ENCODE results near the gene TSHZ3. TPM values are rescaled to one million over a fixed set of nuclear protein-coding genes. Genes with fewer than 3 reads are reported as not detected.

The TSHZ3 gene
- total RNA-seq, 1 experiment from 2014 or later = not detected

- no peak for DNase-seq (ENCODE audit: low spot score)
Observed at GRCh38 chr19:31314156-31314555, 35.1 kb downstream of the TSHZ3 start.

DNA sequence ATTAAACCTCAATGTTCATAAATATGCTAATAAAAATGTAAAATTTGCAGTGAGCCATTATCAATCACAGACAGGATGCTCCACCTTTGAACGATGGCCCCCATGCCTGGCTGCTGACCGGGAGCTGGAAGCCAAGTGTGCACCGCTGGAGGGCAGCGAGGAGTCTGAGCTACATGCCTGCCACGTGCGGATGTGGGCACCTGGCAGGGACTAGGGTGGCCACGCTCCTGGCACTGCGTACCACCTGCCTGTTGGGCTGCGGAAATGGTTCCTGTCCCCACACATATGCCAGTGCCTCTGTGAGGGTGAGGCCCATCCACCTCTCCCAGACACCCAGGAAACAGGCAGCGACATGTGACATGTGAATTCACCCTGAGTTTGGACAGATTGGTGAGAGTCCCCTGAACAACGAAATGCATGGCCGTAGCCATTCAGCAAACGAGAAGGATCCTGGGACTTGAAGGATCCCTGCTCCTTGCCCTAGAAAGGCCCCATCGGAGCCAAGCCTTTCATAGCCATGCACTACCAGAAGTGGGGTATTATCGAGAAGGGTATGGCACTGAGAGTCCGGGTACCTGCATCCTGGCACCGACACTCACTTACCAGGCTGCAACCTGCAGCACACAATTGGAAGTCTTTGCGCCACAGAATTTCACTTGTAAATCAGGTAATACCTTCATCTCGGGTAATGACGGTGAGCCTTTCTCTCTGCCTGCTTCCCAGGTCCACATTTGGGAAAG is 35.8 kb downstream of the TSHZ3 start:
- DNase-seq (ENCODE audit: low spot score) = no peak

DNA sequence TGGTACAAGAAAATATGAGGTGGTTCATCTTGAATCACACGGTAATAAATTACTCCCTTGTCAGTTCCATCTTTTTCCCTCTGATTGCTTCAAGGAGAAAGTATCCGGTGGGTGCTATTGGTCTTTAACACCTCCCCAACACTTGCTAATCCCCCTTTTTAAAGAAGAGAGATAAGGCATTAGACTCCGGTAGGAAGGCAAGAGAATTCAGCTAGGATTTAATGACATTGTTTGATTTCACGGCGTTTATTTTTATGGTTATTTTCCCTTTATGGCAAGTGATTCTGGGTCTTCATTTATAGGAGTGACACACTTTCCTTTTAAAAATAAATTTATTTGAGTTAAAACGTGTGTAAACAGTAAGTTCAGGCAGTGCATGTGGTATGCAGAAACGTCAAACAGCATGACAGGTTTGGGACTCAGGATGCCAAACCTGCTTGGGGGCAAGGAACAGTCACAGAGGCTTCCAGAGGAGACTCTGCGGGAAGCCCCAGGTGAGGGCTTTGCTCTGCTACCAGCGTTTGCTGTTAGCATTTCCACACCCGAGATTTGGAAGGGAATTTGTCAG is 36.5 kb downstream of the TSHZ3 start:
- DNase-seq (ENCODE audit: low spot score) = no peak

DNA sequence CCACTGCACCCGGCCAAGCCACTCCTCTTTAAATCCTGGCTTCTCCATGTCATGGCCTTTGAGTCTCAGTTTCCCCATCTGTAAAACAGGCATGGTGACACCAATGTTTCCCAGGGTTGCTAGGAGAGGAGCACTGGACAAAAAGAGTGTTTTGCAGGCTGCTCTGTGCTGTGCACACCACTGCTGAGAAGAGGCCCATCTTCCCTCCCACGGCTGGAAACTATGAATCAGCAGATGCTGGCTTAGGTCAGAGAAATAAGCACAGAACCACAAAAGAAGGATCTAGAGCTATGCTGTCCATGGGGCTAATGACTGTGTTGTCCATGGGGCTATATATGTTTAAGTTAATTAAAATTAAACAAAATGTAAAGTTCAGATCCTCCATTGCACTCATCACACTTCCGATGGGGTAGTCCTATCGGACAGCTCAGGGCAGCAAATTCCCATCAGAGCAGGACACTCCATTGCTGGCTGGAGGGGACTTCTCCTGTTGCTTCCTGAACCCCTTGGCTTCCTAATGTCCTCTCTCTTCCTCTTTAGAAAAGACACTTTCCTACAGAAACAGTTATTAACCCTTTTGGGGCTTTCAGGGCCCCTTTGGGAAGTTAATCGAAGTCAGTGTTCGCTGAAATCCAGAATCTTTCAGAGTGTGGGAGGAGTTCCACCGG is 37.1 kb downstream of the TSHZ3 start:
- DNase-seq (ENCODE audit: low spot score) = no peak

DNA sequence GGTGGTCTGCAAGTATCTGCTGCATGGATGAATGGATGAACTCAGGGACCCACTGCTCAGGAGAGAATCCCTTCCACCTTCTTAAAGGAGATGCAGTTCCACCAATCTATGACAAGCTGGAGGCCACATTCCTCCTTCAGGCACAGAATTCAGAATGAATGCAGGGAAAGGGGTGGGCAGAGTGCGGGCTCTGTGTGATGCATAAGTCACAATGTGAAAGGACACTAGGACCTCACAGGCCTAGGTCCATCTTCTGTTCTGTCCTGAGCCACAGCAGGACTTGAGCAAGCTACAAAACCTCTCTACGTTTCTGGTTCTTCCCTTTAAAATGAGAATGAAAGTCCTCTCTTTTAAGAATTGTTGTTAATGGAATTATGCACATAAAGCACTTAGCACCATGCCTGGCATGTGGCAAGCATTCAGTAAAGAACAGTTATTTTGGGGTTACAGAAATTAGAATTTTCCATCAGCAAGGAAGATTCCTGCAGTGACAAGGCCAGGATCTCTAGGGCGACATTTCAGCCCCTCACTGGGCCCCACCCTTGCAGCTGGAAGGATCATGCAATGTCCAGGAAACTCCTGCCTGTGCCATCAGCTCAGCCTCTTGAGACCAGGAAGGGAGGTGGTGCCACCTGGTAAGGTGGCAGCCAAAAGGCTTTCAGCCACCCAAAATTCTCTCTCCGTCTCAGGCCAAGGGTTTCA is 38.7 kb downstream of the TSHZ3 start:
- DNase-seq (ENCODE audit: low spot score) = no peak

- no peak for DNase-seq (ENCODE audit: low spot score)
Observed at GRCh38 chr19:31308781-31309180, 40.5 kb downstream of the TSHZ3 start.

DNA sequence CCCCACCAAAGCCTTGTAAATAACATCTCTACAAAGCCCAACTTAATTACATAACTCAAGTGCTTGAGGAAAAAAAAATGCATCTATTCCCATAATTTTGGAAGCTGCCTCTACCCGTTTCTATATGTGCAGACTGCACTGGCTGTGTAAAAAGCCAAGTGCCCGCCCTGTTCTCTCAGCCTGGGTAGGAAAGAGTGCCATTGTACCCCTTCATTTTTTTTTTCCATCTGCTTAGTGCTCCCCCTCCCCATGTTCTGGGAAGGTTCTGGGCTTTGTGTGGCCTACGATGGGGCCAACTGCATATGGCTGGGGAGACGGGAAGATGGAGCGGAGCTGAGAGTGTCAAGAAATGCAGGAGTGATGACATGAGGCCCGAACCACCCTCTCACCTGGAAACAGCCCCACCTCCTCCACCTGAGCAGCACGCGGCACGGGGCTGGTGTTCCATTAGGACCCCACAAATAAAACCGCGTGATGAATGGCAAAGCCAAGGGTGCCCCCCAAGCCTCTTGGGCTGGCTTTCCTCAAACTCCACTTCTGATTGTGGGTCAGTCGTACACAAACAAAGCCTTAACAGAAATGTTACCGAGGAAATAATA is 42.1 kb downstream of the TSHZ3 start:
- DNase-seq (ENCODE audit: low spot score) = no peak

DNA sequence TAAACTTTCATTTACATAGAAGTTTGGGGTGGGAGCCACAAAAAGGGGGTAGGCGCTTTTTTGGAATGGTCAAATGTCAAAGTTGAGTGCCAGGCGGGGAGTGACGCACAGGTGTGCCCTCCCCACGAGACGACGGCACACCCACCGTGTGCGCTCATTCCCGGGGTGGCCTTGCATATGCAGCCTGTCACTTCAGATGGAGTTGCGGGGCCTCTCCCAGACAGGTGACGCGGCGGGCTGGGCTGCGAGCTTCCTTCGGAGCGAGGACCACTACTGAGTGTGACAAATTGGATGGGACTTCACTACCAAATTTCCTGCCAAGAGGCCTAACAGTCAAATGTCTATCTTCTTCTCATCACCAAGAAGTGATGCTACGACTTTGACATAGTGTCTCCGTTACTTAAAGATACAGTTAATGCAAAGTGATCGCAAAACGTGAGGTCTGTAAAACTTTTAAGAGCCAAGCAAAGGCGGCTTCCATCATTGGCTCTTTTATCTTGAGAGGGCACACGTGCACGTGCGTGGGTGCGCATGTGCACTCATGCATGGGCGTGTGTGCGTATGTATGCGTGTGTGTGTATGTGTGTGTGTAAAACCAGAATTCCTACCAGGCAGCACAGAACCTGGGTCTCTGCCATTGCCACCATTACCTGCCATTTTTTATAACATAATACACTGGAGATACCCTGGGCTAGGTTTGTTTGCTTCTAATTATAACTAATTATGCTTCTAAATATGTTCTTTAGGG is 43.1 kb downstream of the TSHZ3 start:
- DNase-seq (ENCODE audit: low spot score) = no peak

DNA sequence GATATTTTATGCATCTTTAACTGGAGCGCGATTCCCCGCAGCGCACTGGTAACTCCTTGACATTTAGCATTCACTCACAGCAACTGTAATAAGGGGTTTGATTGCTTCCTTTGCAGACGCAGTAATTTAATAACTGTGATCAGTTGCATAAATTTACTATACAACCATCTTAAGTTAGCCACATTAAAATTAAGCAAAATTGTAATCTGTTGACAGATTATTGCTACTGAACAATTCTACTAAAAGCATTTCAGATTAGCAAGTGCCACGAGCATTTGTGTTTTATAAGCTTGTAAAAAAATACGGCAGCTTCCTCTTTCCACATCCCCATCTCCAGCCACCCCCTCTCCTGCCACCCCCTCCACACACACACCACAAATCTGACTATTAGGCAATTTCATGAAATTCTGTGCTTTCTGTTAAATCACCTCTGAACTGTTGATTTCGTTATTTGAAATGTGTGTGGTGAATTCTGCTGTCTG is 44.4 kb downstream of the TSHZ3 start:
- no peak for DNase-seq (ENCODE audit: low spot score)

- DNase-seq (ENCODE audit: low spot score) = no peak
Observed at GRCh38 chr19:31303262-31303815, 45.9 kb downstream of the TSHZ3 start.

DNA sequence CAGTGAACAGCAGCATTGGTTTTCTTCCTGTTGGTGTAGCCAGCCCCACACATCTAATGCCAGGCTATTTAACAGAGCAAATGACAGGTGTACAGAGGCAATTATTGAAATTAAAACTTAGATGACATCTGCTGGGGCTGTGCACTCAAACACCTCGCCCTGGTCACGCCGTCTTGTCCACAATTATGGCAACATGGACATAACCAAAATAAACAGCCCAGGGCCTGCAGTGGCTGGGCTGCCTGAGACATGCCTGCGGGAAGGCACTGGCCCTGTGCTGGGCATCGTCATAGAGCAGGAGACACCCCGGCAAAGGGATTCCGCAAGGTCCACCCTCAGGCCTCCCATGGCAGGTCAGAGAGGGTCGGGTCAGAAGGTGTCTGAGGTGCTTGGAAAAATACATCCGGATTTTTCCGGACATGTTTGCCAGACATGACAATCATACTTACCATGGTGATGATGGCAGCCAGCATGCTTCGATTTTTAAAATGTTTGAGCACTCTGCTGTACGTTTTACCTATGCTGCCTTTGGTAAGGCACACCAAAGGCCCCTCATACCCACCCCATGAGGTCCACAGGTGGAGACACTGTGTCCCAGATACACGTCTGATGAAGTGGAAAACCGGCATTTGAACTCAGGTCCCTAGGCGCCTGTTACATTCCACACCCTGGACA is 47.8 kb downstream of the TSHZ3 start:
- DNase-seq (ENCODE audit: low spot score) = no peak

- no peak for DNase-seq (ENCODE audit: low spot score)
Observed at GRCh38 chr19:31300422-31300821, 48.8 kb downstream of the TSHZ3 start.

DNA sequence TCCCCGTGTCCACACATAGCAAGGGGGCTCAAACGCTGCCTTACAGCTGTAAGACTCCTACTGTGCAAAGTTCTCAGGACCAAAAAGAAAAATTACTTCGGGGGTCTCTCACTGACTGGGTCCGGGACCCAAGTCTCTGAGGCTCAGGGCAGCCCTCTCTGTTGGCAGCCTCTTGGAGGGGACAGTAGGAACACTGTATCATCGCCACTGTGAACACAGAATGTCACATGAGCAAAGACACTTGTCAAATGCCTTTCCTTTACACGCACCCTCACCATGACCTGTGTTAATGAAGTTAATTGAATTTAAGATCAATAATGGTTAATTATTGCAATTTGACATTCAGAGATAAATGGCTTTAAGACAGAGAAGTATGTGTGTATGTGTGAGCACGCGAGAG is 49.6 kb downstream of the TSHZ3 start:
- no peak for DNase-seq (ENCODE audit: low spot score)

- DNase-seq (ENCODE audit: low spot score) = no peak
Observed at GRCh38 chr19:31297991-31298390, 51.2 kb downstream of the TSHZ3 start.

DNA sequence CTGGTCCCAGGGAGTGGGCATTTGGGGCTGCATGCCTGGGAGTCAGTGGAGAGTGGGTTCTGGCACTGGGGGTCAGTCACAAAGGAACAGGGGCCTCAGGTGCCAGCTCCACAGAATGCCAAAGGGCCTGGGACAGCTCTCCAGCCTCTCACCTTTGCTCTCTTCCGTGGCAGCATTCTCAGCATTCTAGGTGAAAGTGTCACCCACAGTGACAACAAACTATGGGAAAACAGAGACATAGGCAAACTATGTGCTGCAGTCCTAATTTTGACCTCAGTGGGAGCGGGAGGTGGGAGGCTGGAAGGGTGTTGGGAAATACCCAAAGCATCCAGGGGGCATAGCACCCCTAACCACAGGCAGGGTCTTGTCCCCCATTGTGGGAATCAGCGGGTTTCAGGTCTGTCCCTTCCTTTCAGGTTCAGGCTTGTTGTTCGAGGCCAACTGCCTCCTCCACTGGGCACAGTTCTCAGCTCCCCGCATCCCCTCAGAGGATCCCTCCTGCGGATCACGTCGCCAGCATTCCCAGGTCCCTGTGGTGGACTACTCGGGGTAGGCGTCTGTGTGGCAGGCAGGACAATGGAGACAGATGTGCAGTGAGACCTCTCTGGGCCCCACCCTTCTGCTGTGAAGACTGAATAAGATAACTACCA is 52.4 kb downstream of the TSHZ3 start:
- DNase-seq (ENCODE audit: low spot score) = peak; percentile 16

- DNase-seq (ENCODE audit: low spot score) = no peak
Observed at GRCh38 chr19:31294189-31294588, 55.0 kb downstream of the TSHZ3 start.

DNA sequence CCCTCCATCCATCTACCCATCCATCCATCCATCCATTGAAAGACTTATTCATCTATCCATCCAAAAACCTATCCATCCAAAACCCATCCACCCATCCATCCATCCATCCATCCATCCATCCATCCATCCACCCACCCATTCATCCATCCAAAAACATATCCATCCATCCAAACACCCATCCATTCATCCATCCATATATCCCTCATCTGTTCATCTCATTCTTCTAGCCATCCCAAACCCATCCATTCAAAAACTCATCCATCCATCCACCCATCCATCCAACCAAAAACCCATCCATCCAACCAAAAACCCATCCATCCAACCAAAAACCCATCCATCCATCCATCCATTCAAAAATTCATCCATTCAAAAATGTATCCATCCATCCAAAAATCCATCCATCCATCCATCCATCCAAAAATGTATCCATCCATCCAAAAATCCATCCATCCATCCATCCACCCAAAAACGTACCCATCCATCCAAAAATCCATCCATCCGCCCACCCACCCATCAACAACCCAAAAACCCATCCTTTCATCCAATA is 56.5 kb downstream of the TSHZ3 start:
- DNase-seq (ENCODE audit: low spot score) = no peak

DNA sequence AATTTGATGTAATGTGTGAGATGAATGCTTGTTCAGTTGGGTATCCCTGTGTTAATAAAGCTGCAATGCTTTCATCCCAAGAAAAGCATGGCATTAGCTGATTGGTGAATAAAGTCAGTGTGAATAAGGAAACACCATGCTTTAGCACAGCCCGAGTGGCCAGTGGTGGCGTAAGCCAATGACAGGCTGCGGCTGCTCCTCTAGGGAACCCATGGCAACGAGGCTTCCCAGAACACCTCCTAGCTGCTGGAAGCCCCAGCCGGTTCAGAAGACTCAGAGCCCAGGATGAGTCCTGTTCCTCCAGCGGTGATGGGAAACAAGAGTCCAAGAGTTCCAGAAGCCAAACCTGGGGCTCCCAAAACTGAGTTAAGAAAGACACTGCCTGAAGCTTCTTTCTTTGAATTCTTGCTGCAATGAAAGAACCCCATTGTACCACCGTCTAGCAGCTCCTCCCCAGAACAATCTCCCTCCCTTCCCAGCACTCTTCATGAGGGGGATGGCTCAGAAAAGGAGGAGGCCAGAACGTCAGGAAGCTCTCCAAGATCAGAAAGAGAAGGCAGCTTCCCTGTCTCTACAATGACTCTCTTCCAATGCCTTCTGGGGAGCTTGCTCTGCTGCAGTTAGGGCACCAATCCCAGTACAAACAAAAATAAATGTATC is 58.2 kb downstream of the TSHZ3 start:
- DNase-seq (ENCODE audit: low spot score) = no peak

GRCh38 chr19:31289976-31290375 is 59.3 kb downstream of the TSHZ3 start:
- DNase-seq (ENCODE audit: low spot score) = no peak

Data from HT-29 (cell line).